HuH-7.5 (cell line): ENCODE measurements around the gene FIGNL2.

Experiments used
- DNase-seq: peaks from one replicate; pipeline ENCODE4 v3.0.0; 2011; ENCODE audit warnings: low spot score

Gene FIGNL2

DNA sequence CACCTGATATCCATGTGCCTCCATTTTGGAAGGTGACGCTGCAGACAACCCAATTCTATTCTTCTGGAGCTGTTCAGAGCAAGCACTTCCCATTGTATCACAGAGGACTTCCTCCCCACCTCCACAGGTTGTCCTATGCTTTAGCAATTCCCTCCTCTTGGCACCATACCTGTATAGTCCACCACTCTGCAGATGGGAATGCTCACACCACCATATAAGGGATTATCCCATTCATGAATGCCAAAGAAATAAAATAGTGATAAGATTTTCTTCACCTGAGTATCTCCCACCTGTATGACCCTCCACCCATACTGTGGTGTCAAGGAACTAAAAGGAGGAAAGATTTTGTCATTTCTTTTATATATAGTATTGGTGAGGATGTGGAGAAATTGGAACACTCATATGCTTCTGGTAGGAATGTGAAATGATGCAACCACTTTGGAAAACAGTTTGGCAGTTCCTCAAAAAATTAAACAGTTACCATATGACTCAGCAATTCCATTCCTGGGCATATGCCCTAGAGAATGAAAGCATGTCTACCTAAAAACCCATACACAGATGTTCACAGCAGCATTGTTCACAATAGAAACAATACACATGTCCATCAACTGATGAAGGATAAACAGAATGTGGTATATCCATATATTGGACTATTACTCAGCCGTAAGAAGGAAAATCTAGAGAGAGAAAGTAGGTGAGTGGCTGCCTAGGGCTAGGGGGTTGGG is 75.2 kb downstream of the FIGNL2 start:
- DNase-seq = no peak

DNA sequence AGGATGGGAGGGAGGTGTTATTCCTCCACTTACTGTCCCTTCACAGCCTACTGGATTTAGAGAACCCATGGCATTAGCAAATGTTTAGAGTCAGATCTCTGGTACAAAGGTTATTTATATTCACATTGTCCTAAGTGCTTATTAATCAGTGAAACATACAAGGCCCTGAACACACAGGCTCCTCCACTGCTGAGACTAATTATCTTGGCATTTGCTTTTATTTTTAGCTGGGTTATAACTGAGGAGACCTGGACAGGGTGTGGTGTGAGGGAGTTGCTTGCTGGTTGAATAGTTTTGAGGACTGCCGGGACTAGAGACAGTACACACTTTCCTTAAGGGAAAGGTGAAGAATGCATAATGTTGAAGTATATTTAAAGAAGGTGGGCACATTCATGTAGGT is 77.5 kb downstream of the FIGNL2 start:
- DNase-seq = no peak
